ENCODE measurements around the gene APBA1. TPM values are rescaled to one million over a fixed set of nuclear protein-coding genes. Genes with fewer than 3 reads are reported as not detected.

APBA1 gene
- total RNA-seq, 4 donors from 2014 or later = 5.8 to 15.7 (median 11.5) TPM

DNA sequence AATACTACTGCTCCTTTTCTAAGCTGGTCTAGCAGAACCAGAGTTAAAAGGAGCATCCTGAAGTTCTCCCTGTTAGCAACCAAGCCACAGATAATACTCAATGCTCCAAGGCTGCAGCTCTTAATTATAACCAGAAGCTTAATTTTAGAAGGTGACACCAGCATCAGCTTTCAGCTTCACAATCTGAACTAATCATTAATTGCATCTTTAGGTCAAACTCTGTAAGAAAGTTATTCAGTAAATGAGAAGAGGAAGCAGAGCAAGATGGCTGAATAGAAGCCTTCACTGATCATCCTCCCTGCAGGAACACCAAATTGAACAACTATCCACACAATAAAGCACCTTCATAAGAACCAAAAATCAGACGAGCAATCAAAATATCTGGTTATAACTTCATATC, 38.5 kb downstream of the APBA1 start:
- H3K4me3 ChIP-seq = no peak overlapping the region
- TF ChIP-seq POLR2A (IDR thresholded peaks at IDR 0.05) = no peak
- TF ChIP-seq, protein P1, sequence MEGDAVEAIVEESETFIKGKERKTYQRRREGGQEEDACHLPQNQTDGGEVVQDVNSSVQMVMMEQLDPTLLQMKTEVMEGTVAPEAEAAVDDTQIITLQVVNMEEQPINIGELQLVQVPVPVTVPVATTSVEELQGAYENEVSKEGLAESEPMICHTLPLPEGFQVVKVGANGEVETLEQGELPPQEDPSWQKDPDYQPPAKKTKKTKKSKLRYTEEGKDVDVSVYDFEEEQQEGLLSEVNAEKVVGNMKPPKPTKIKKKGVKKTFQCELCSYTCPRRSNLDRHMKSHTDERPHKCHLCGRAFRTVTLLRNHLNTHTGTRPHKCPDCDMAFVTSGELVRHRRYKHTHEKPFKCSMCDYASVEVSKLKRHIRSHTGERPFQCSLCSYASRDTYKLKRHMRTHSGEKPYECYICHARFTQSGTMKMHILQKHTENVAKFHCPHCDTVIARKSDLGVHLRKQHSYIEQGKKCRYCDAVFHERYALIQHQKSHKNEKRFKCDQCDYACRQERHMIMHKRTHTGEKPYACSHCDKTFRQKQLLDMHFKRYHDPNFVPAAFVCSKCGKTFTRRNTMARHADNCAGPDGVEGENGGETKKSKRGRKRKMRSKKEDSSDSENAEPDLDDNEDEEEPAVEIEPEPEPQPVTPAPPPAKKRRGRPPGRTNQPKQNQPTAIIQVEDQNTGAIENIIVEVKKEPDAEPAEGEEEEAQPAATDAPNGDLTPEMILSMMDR (IDR thresholded peaks at IDR 0.05) = no peak
- no peak for TF ChIP-seq POLR2AphosphoS5 (IDR thresholded peaks at IDR 0.05)
- TF ChIP-seq EP300 (IDR thresholded peaks at IDR 0.05) = no peak
- H3K36me3 ChIP-seq = no peaks in the 10 kb centered on the region
- no peak overlapping the region for H3K27ac ChIP-seq
- DNase-seq (ENCODE audit: low spot score in 2 of 2) = no peak
- H3K4me1 ChIP-seq = no peaks in the 10 kb centered on the region
- no peaks in the 10 kb centered on the region for H3K27me3 ChIP-seq
- 94% methylated on average over 1 of the region's 1 CpG for WGBS
- no peaks in the 10 kb centered on the region for H3K9me3 ChIP-seq

GRCh38 chr9:69632768-69633167, 39.4 kb downstream of the APBA1 start:
- no peak overlapping the region for H3K27ac ChIP-seq
- TF ChIP-seq POLR2AphosphoS5 (IDR thresholded peaks at IDR 0.05) (no peak), EP300 (IDR thresholded peaks at IDR 0.05) (no peak), POLR2A (IDR thresholded peaks at IDR 0.05) (no peak)
- TF ChIP-seq, protein P1 (IDR thresholded peaks at IDR 0.05) = no peak
- DNase-seq (ENCODE audit: low spot score in 2 of 2) = no peak
- H3K9me3 ChIP-seq = no peaks in the 10 kb centered on the region
- no peaks in the 10 kb centered on the region for H3K27me3 ChIP-seq
- no peaks in the 10 kb centered on the region for H3K4me1 ChIP-seq
- 53% methylated on average over 3 of the region's 3 CpGs for WGBS
- no peak overlapping the region for H3K4me3 ChIP-seq
- no peaks in the 10 kb centered on the region for H3K36me3 ChIP-seq

DNA sequence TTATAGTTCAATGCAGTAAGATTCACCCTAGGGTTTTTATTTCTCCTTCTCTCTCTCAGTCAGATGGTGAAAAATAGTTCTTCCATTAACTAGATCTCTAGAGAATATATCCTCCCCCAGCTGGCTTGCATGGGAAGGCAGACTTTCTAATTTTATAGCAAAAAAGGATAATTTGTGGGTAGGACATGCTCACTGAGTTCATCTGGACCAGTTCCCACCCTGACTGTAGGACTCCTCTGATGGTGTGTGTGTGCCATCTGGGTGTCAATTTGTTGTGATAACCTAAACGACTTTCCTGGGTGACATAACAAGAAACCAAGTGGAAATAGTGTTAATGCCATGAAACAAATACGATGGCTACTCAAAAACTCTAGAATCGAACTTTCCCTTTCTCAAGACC, 44.9 kb downstream of the APBA1 start:
- Histone ChIP-seq H3K27me3 (no peaks in the 10 kb centered on the region), H3K36me3 (no peaks in the 10 kb centered on the region), H3K4me1 (peaks cover under 1% of the 10 kb centered on the region), H3K4me3 (no peak overlapping the region), H3K9me3 (no peaks in the 10 kb centered on the region), H3K27ac (no peak overlapping the region)
- TF ChIP-seq EP300 (IDR thresholded peaks at IDR 0.05) (no peak), POLR2A (IDR thresholded peaks at IDR 0.05) (no peak), POLR2AphosphoS5 (IDR thresholded peaks at IDR 0.05) (no peak)
- TF ChIP-seq, protein P1 (IDR thresholded peaks at IDR 0.05) = no peak
- DNase-seq (ENCODE audit: low spot score in 2 of 2) = no peak
- 62% methylated on average over 3 of the region's 3 CpGs for WGBS

DNA sequence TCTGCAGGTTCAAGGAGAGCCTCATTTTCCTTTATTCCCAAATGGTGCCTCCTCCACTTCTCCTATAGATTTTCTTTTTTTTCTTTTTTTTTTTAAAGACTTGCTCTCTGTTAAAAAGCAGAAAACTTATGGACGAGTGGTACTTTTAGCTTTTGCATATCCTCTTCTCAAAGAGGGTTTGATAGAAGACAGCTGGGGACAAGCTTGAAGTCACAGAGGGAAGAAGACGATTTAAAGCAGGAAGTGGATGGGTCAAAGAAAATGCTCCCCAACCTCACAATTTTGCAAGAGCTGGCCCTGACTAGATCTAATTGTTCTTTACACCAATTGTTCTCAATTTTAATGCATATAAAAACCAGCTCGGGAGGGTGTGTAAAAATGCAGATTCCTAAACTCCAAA, 48.9 kb downstream of the APBA1 start:
- H3K27ac ChIP-seq = no peak overlapping the region
- 75% methylated on average over 3 of the region's 3 CpGs for WGBS
- TF ChIP-seq POLR2AphosphoS5 (IDR thresholded peaks at IDR 0.05) (no peak), POLR2A (IDR thresholded peaks at IDR 0.05) (no peak), EP300 (IDR thresholded peaks at IDR 0.05) (no peak)
- TF ChIP-seq, protein P1 (IDR thresholded peaks at IDR 0.05) = no peak
- no peak for DNase-seq (ENCODE audit: low spot score in 2 of 2)
- no peak overlapping the region for H3K4me3 ChIP-seq
- no peaks in the 10 kb centered on the region for H3K27me3 ChIP-seq
- peaks cover 7% of the 10 kb centered on the region for H3K4me1 ChIP-seq
- H3K36me3 ChIP-seq = no peaks in the 10 kb centered on the region
- no peaks in the 10 kb centered on the region for H3K9me3 ChIP-seq

GRCh38 chr9:69622676-69623075, 49.5 kb downstream of the APBA1 start:
- Histone ChIP-seq H3K27me3 (no peaks in the 10 kb centered on the region), H3K9me3 (no peaks in the 10 kb centered on the region), H3K4me3 (no peak overlapping the region), H3K4me1 (peaks cover 7% of the 10 kb centered on the region), H3K27ac (no peak overlapping the region), H3K36me3 (no peaks in the 10 kb centered on the region)
- DNase-seq (ENCODE audit: low spot score in 2 of 2) = no peak
- WGBS = 64% methylated on average over 3 of the region's 3 CpGs
- TF ChIP-seq EP300 (IDR thresholded peaks at IDR 0.05) (no peak), POLR2AphosphoS5 (IDR thresholded peaks at IDR 0.05) (no peak), POLR2A (IDR thresholded peaks at IDR 0.05) (no peak)
- TF ChIP-seq, protein P1 (IDR thresholded peaks at IDR 0.05) = no peak

Measured in suprapubic skin (tissue), 4 donors.